Heart right ventricle (tissue), 16 donors: ENCODE measurements around the gene ST7. TPM values are rescaled to one million over a fixed set of nuclear protein-coding genes. Genes with fewer than 3 reads are reported as not detected.
A peak's percentile ranks its signal among the peaks of the same experiment; 100 is the strongest.

Source experiments
- ATAC-seq, 8 donors: fragments of 200-7000 bp; cut with Tn5 transposase; one replicate each; pipeline ENCODE4 v1.9.1; 2020; ENCODE audit warnings: mild to moderate bottlenecking in 8 of 8, moderate library complexity in 8 of 8, moderate number of reproducible peaks in 1 of 8
- DNase-seq, 2 donors: peaks; one replicate each; pipeline ENCODE4 v3.0.0-alpha.2; 2020
- H3K27ac ChIP-seq, 10 donors: fragments of 200-600 bp; sonication (generic) in 2 of 10; one replicate each; pipeline versions ENCODE4 v1.5.0 to v1.8.0; 2020 to 2022; ENCODE audit warnings: mild to moderate bottlenecking in 3 of 10
- H3K27me3 ChIP-seq, 7 donors: fragments of 200-600 bp; one replicate each; pipeline ENCODE4 v1.8.0; 2021 to 2022; ENCODE audit warnings: mild to moderate bottlenecking in 2 of 7
- H3K36me3 ChIP-seq, 9 donors: fragments of 200-600 bp; sonication (generic) in 1 of 9; one replicate each; pipeline versions ENCODE4 v1.5.0 to v1.8.0; 2020 to 2022; ENCODE audit warnings: mild to moderate bottlenecking in 2 of 9
- H3K4me1 ChIP-seq, 9 donors: fragments of 200-600 bp; sonication (generic) in 1 of 9; one replicate each; pipeline versions ENCODE4 v1.5.0 to v1.8.0; 2020 to 2022; ENCODE audit warnings: mild to moderate bottlenecking in 4 of 9
- H3K4me3 ChIP-seq, 10 donors: fragments of 200-600 bp; sonication (generic) in 2 of 10; one replicate each; pipeline versions ENCODE4 v1.5.0 to v1.8.0; 2020 to 2022; ENCODE audit warnings: mild to moderate bottlenecking in 7 of 10, moderate library complexity in 2 of 10
- H3K9me3 ChIP-seq, 11 donors: fragments of 200-600 bp in 10 of 11; sonication (generic) in 2 of 11; one replicate each; pipeline versions ENCODE4 v1.5.0 to v1.8.0; 2013 to 2022; ENCODE audit warnings: mild to moderate bottlenecking in 2 of 11, control low read depth in 1 of 11, moderate library complexity in 1 of 11
- WGBS, 2 donors: extraction: QIAGEN DNeasy Blood & Tissue Kit; methylation state at CpG; one replicate each; pipeline ENCODE4 v1.1.7; 2013; ENCODE audit warnings: inconsistent platforms in 1 of 2; 5-methylcytosine and 5-hydroxymethylcytosine counted together
- intact Hi-C, 10 donors: fragments of 100-400 bp; cut with DNase I; formaldehyde crosslinking; loops; one replicate each; pipeline versions ENCODE4 v1.11.1 to v1.14.2; 2022
- polyA plus RNA-seq, 2 donors: library from polyadenylated mRNA; stranded (reverse); fragments of 200-250 nt; gene quantifications; one replicate each; pipeline ENCODE4 v1.2.3, GENCODE V29; 2013
- total RNA-seq, 10 donors: library from RNA; stranded (reverse); fragmentation: NEBNext Ultra II Directional in 3 of 10; extraction: Animal tissue kit (Norgen Biotek cat#: 25700) in 3 of 10; gene quantifications; one replicate each; pipeline versions ENCODE4 v1.2.1 to v1.2.4, GENCODE V29; 2021 to 2023
- TF ChIP-seq, protein P1 (sequence below), 9 donors: fragments of 200-600 bp; sonication (generic) in 2 of 9; IDR thresholded peaks; one replicate each; pipeline versions ENCODE4 v1.5.0 to v1.8.0; 2021 to 2022; ENCODE audit warnings: antibody characterized with exemption in 9 of 9, mild to moderate bottlenecking in 5 of 9, moderate library complexity in 1 of 9
- donor health status: Arrhythmogenic right ventricular cardiomyopathy.
- donor health status: ischemic (EF 13 %, LVEDD 7.1; RV severe dilation, severe dysfunction).
- donor health status: healthy with polysubstance abuse.
- donor health status: DM: no; HTN: yes; CAD: no.
- donor health status: DM: no; HTN: no; CAD: no.
- donor health status: ischemic (EF 25% LVEDD 6.9; RV normal size, moderate dysfunction).
- donor health status: ischemic (EF 25% LVEDD 5.7; RV mildly dilated, moderate dysfunction).
- donor health status: healthy.
- donor health status: DM: yes; HTN: yes; CAD: no.
- donor health status: Ischemic cardiomyopathy.
- donor health status: ischemic (EF 35%, LVEDD 5.7; RV mildly dilated, moderate dysfunction).
- donor health status: nonischemic (EF 11% LVEDD 7.7; RV severe dilation, severe dysfunction).
- donor health status: DM: yes; HTN: yes; CAD: no.
- donor health status: PGD.
- donor health status: ischemic (EF 29% LVEDD 5.4; RV normal size, mild dysfunction).
- donor health status: nonischemic (EF 23%, LVEDD 6.1; RV moderate dilation, normal function).

The ST7 gene
- total and polyA plus RNA-seq, 12 donors, result 20.1 to 40.2 (median 23.4) TPM

DNA sequence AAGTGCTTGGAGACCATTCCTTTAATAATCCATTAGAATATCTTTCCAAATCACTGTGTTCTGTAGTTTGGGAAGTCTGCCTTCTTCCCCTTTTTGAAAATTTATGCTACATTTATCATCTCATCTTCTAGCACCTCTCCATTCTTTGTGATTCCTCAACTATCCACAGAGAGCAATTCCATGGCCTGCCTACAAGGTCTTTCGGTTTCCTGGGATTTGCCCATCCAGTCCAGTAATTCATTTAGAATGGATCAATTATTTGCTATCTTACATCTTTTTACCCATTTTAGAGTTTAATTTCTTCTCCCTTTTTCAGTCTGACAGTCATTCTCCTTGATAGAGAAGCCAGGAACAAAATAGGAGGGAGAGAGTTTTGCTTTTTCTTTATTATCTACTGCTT, 179.8 kb downstream of the ST7 start:
- H3K36me3 ChIP-seq, result peaks cover 0 to 63% (median 0%) of the 10 kb centered on the region in 9 donors
- DNase-seq (no peak), ATAC-seq (no peak)
- H3K4me3 ChIP-seq, result no peak overlapping the region
- TF ChIP-seq, protein P1, sequence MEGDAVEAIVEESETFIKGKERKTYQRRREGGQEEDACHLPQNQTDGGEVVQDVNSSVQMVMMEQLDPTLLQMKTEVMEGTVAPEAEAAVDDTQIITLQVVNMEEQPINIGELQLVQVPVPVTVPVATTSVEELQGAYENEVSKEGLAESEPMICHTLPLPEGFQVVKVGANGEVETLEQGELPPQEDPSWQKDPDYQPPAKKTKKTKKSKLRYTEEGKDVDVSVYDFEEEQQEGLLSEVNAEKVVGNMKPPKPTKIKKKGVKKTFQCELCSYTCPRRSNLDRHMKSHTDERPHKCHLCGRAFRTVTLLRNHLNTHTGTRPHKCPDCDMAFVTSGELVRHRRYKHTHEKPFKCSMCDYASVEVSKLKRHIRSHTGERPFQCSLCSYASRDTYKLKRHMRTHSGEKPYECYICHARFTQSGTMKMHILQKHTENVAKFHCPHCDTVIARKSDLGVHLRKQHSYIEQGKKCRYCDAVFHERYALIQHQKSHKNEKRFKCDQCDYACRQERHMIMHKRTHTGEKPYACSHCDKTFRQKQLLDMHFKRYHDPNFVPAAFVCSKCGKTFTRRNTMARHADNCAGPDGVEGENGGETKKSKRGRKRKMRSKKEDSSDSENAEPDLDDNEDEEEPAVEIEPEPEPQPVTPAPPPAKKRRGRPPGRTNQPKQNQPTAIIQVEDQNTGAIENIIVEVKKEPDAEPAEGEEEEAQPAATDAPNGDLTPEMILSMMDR (IDR thresholded peaks at IDR 0.05), result no peak
- no peaks in the 10 kb centered on the region for H3K9me3 ChIP-seq
- intact Hi-C loops, result no loop called here
- peaks cover 0 to 35% (median 11%) of the 10 kb centered on the region in 9 donors for H3K4me1 ChIP-seq
- 95 to 98% methylated on average over 1 of the region's 1 CpG for WGBS, 2 donors
- H3K27me3 ChIP-seq, result no peaks in the 10 kb centered on the region
- H3K27ac ChIP-seq, result no peak overlapping the region

DNA sequence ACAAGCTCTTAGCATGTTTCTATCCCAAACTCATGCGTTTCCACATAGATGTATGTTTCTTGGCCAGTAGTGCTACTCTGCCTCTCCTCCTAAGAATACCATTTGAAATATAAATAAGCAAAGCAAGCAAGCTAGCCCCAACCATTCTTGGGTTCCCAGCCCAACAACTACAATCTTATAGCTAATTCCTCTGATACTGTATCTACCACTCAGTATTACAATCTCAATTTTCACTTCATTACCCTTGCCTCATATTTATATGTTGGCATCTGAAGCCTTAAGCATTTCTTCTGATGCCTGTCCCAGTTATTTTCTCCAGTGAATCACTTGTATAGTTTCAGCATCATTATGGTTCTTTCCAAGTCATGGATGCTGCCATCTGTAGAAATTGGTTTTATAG, 181.1 kb downstream of the ST7 start:
- DNase-seq (no peak), ATAC-seq (no peak)
- Histone ChIP-seq H3K27me3 (no peaks in the 10 kb centered on the region), H3K9me3 (no peaks in the 10 kb centered on the region), H3K36me3 (peaks cover 0 to 76% (median 0%) of the 10 kb centered on the region in 9 donors), H3K4me3 (no peak overlapping the region), H3K4me1 (peaks cover 0 to 44% (median 7%) of the 10 kb centered on the region in 9 donors), H3K27ac (peak overlapping the region in 1 of 10 donors; percentile 26)
- TF ChIP-seq, protein P1 (IDR thresholded peaks at IDR 0.05), result no peak
- 100% methylated on average over 1 of the region's 1 CpG for WGBS, 2 donors
- intact Hi-C loops, result no loop called here

DNA sequence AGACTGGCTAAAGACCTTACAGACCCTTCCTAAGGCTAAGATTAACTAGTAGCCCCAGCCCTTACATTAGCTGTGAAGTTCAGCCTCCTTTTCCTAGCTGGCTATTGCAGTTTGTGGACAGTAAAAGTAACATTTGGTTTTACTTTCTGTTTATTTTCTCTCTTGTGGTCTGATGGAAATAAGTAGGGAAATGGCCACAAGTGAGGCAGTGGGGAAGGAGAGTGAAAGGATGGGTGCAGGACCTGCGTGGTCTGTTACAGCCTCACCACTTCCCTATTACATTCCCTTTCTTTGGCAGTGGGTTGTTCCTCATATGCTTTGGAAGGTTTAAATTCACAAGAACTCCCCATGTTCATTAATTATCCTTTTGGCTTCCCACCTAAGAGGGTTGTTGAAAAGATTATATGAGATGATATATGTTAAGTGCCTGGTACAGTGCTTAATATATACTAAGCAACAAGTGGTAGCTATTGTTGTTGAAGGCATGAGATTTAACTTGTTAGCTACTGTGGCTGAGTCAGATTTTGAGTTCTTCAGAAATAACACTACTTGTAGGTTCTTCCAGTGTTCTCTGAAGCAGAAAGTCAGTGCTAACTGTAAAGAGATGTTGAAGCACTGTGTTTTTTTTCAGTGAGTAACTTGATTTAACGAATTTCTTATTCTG, 181.7 kb downstream of the ST7 start:
- DNase-seq, result no peak
- Histone ChIP-seq H3K27me3 (no peaks in the 10 kb centered on the region), H3K27ac (peak overlapping the region in 1 of 10 donors; percentile 26), H3K4me1 (peaks cover 0 to 45% (median under 1%) of the 10 kb centered on the region in 9 donors), H3K9me3 (no peaks in the 10 kb centered on the region), H3K4me3 (no peak overlapping the region), H3K36me3 (peaks cover 0 to 81% (median 0%) of the 10 kb centered on the region in 9 donors)
- intact Hi-C loops, result no loop called here
- TF ChIP-seq, protein P1 (IDR thresholded peaks at IDR 0.05), result no peak
- 90% methylated on average over 2 of the region's 2 CpGs for WGBS, 2 donors
- no peak for ATAC-seq

GRCh38 chr7:117135553-117135891, 182.2 kb downstream of the ST7 start:
- intact Hi-C loops, result no loop called here
- no peak for DNase-seq
- H3K9me3 ChIP-seq, result no peaks in the 10 kb centered on the region
- H3K27me3 ChIP-seq, result no peaks in the 10 kb centered on the region
- peaks cover 0 to 84% (median 0%) of the 10 kb centered on the region in 9 donors for H3K36me3 ChIP-seq
- WGBS, 2 donors, result 97 to 100% methylated on average over 1 of the region's 1 CpG
- no peak overlapping the region for H3K4me3 ChIP-seq
- peaks cover 0 to 47% (median 0%) of the 10 kb centered on the region in 9 donors for H3K4me1 ChIP-seq
- no peak overlapping the region for H3K27ac ChIP-seq
- ATAC-seq, result no peak
- TF ChIP-seq, protein P1 (IDR thresholded peaks at IDR 0.05), result no peak
